ENCODE measurements around the gene GLDC. TPM values are rescaled to one million over a fixed set of nuclear protein-coding genes. Genes with fewer than 3 reads are reported as not detected.
A peak's percentile ranks its signal among the peaks of the same experiment; 100 is the strongest.

Gene GLDC
- total RNA-seq, 1 donor from 2014 or later, result 1.7 TPM

- DNase-seq, result no peak
- intact Hi-C loops (cut with DNase I), result no loop called here
- Histone ChIP-seq H3K27ac (no peak overlapping the region), H3K36me3 (no peaks in the 10 kb centered on the region), H3K4me3 (no peak overlapping the region), H3K9me3 (no peaks in the 10 kb centered on the region), H3K4me1 (no peaks in the 10 kb centered on the region), H3K27me3 (no peaks in the 10 kb centered on the region)
- ATAC-seq, result no peak
- TF ChIP-seq CTCF (IDR thresholded peaks at IDR 0.05), result no peak
Observed at GRCh38 chr9:6564868-6565267, 80.7 kb downstream of the GLDC start.

- no peak for DNase-seq
- H3K27ac ChIP-seq, result no peak overlapping the region
- H3K9me3 ChIP-seq, result no peaks in the 10 kb centered on the region
- TF ChIP-seq CTCF (IDR thresholded peaks at IDR 0.05), result no peak
- H3K36me3 ChIP-seq, result no peaks in the 10 kb centered on the region
- peak; percentile 42 for ATAC-seq
- intact Hi-C loops (cut with DNase I), result no loop called here
- no peaks in the 10 kb centered on the region for H3K4me1 ChIP-seq
- no peak overlapping the region for H3K4me3 ChIP-seq
- H3K27me3 ChIP-seq, result no peaks in the 10 kb centered on the region
Observed at GRCh38 chr9:6564360-6564759, 81.2 kb downstream of the GLDC start.

- TF ChIP-seq CTCF (IDR thresholded peaks at IDR 0.05), result no peak
- intact Hi-C loops (cut with DNase I), result no loop called here
- no peak for ATAC-seq
Observed at GRCh38 chr9:6562871-6563430, 82.6 kb downstream of the GLDC start.

GRCh38 chr9:6562201-6562600, 83.3 kb downstream of the GLDC start:
- H3K9me3 ChIP-seq, result no peaks in the 10 kb centered on the region
- H3K4me1 ChIP-seq, result no peaks in the 10 kb centered on the region
- DNase-seq (no peak), ATAC-seq (no peak)
- H3K4me3 ChIP-seq, result no peak overlapping the region
- H3K27ac ChIP-seq, result no peak overlapping the region
- intact Hi-C loops (cut with DNase I), result no loop called here
- TF ChIP-seq CTCF (IDR thresholded peaks at IDR 0.05), result no peak
- no peaks in the 10 kb centered on the region for H3K36me3 ChIP-seq
- H3K27me3 ChIP-seq, result no peaks in the 10 kb centered on the region

More at GRCh38 chr9:6562871-6563430, 82.6 kb downstream of the GLDC start:
- H3K36me3 ChIP-seq, result no peaks in the 10 kb centered on the region
- no peaks in the 10 kb centered on the region for H3K27me3 ChIP-seq
- H3K4me1 ChIP-seq, result no peaks in the 10 kb centered on the region
- no peak for DNase-seq
- H3K27ac ChIP-seq, result no peak overlapping the region
- H3K9me3 ChIP-seq, result no peaks in the 10 kb centered on the region
- no peak overlapping the region for H3K4me3 ChIP-seq

- intact Hi-C loops (cut with DNase I), result no loop called here
- H3K36me3 ChIP-seq, result no peaks in the 10 kb centered on the region
- no peak for TF ChIP-seq CTCF (IDR thresholded peaks at IDR 0.05)
Observed at GRCh38 chr9:6557883-6558616, 87.5 kb downstream of the GLDC start.

More at GRCh38 chr9:6557883-6558616, 87.5 kb downstream of the GLDC start:
- no peak for DNase-seq
- H3K4me1 ChIP-seq, result no peaks in the 10 kb centered on the region
- no peak for ATAC-seq
- H3K4me3 ChIP-seq, result no peak overlapping the region
- no peak overlapping the region for H3K27ac ChIP-seq
- H3K9me3 ChIP-seq, result no peaks in the 10 kb centered on the region
- H3K27me3 ChIP-seq, result no peaks in the 10 kb centered on the region
